HAP-1 (cell line): ENCODE measurements around the gene NEK4.
A peak's percentile ranks its signal among the peaks of the same experiment; 100 is the strongest.

Source experiments
- DNase-seq, 2 experiments: peaks; one replicate each; pipeline ENCODE4 v3.0.0-alpha.2; 2016 to 2020; ENCODE audit warnings: low spot score in 2 of 2
- H3K27me3 ChIP-seq: fragments of 250-450 bp; sonication (Bioruptor Pico); 2 replicates; pipeline ENCODE4 v1.5.1; 2020; ENCODE audit warnings: low read depth, mild to moderate bottlenecking, moderate library complexity
- H3K36me3 ChIP-seq: fragments of 250-450 bp; sonication (Bioruptor Pico); replicated peaks from 2 replicates; pipeline ENCODE4 v1.5.1; 2020; ENCODE audit warnings: mild to moderate bottlenecking
- H3K4me1 ChIP-seq: fragments of 250-450 bp; sonication (Bioruptor Pico); 2 replicates; pipeline ENCODE4 v1.5.1; 2020; ENCODE audit warnings: mild to moderate bottlenecking
- H3K4me3 ChIP-seq: fragments of 250-450 bp; sonication (Bioruptor Pico); 2 replicates; pipeline ENCODE4 v1.5.1; 2020; ENCODE audit warnings: mild to moderate bottlenecking, moderate library complexity
- H3K9me3 ChIP-seq: fragments of 250-450 bp; sonication (Bioruptor Pico); 2 replicates; pipeline ENCODE4 v1.5.1; 2020; ENCODE audit warnings: mild to moderate bottlenecking, moderate library complexity
- in situ Hi-C: fragments of 300-500 bp; cut with MboI; formaldehyde crosslinking; loops from 3 replicates; pipeline ENCODE4 v1.14.3; 2020; ENCODE audit warnings: low sequenced_read_pairs, inconsistent platforms, mixed read lengths

Gene NEK4

GRCh38 chr3:52770496-52771333 lies at the start of gene NEK4:
NEK4 (minus strand) TSS chr3:52770940; CDS start chr3:52770746, 194 bp downstream.
- DNase-seq: peak; percentile 90 to 95
- peaks cover 10% of the 10 kb centered on the region for H3K4me1 ChIP-seq
- in situ Hi-C loops: no loop called here
- H3K36me3 ChIP-seq: peaks cover 8% of the 10 kb centered on the region
- H3K9me3 ChIP-seq: no peaks in the 10 kb centered on the region
- no peaks in the 10 kb centered on the region for H3K27me3 ChIP-seq
- peak within 1 kb of the TSS; percentile 91 for H3K4me3 ChIP-seq

GRCh38 chr3:52819936-52820335 lies 49.2 kb upstream of the NEK4 start:
- Histone ChIP-seq H3K27me3 (no peaks in the 10 kb centered on the region), H3K36me3 (no peaks in the 10 kb centered on the region), H3K4me1 (no peaks in the 10 kb centered on the region), H3K9me3 (no peaks in the 10 kb centered on the region), H3K4me3 (no peak overlapping the region)
- no peak for DNase-seq
- in situ Hi-C loops: no loop called here

GRCh38 chr3:52817860-52818259 lies 47.1 kb upstream of the NEK4 start:
- H3K36me3 ChIP-seq: no peaks in the 10 kb centered on the region
- in situ Hi-C loops: no loop called here
- no peak overlapping the region for H3K4me3 ChIP-seq
- no peaks in the 10 kb centered on the region for H3K27me3 ChIP-seq
- H3K9me3 ChIP-seq: no peaks in the 10 kb centered on the region
- H3K4me1 ChIP-seq: no peaks in the 10 kb centered on the region
- no peak for DNase-seq

GRCh38 chr3:52817221-52817620 lies 46.5 kb upstream of the NEK4 start:
- DNase-seq: no peak
- H3K4me1 ChIP-seq: no peaks in the 10 kb centered on the region
- in situ Hi-C loops: no loop called here
- H3K27me3 ChIP-seq: no peaks in the 10 kb centered on the region
- no peaks in the 10 kb centered on the region for H3K36me3 ChIP-seq
- no peak overlapping the region for H3K4me3 ChIP-seq
- no peaks in the 10 kb centered on the region for H3K9me3 ChIP-seq

- no peak for DNase-seq
- Histone ChIP-seq H3K4me1 (no peaks in the 10 kb centered on the region), H3K36me3 (no peaks in the 10 kb centered on the region), H3K9me3 (no peaks in the 10 kb centered on the region), H3K27me3 (no peaks in the 10 kb centered on the region), H3K4me3 (no peak overlapping the region)
- in situ Hi-C loops: no loop called here
Observed at GRCh38 chr3:52816654-52817053, 45.9 kb upstream of the NEK4 start.

GRCh38 chr3:52816199-52816598 lies 45.5 kb upstream of the NEK4 start:
- DNase-seq: no peak
- in situ Hi-C loops: no loop called here
- Histone ChIP-seq H3K4me3 (no peak overlapping the region), H3K4me1 (no peaks in the 10 kb centered on the region), H3K36me3 (no peaks in the 10 kb centered on the region), H3K27me3 (no peaks in the 10 kb centered on the region), H3K9me3 (no peaks in the 10 kb centered on the region)

- no peaks in the 10 kb centered on the region for H3K9me3 ChIP-seq
- H3K4me3 ChIP-seq: no peak overlapping the region
- no peaks in the 10 kb centered on the region for H3K27me3 ChIP-seq
- no peaks in the 10 kb centered on the region for H3K36me3 ChIP-seq
- DNase-seq: no peak
- in situ Hi-C loops: no loop called here
- no peaks in the 10 kb centered on the region for H3K4me1 ChIP-seq
Observed at GRCh38 chr3:52813810-52814209, 43.1 kb upstream of the NEK4 start.

DNA sequence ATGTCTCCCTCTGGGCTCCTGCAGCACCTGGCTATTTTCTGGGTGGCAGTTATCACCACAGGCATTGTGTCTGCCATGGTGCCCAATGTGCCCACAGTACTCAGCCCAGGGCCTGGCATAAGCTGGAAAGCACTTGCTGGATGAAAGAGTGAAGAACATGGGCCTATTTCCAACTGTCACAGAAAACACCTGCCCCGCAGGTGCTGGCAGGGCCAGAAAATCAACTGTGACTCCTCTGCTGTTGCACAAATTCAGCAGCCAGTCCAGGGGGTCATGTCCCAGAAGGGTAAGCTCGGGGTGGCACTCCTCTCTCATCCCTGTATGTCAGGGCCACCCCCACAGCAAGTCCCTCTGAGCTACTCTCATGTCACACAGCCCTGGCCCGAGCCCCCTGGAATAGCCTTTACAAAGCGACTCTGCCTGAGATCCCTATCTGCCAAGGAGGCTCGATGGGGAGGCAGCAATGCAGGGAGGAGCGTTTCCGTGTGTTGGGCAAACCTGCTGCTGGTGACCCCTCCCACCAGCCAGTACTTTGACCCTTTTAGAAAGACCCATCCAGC lies 40.8 kb upstream of the NEK4 start:
- Histone ChIP-seq H3K9me3 (no peaks in the 10 kb centered on the region), H3K27me3 (no peaks in the 10 kb centered on the region), H3K36me3 (no peaks in the 10 kb centered on the region), H3K4me1 (no peaks in the 10 kb centered on the region), H3K4me3 (no peak overlapping the region)
- in situ Hi-C loops: no loop called here
- no peak for DNase-seq

DNA sequence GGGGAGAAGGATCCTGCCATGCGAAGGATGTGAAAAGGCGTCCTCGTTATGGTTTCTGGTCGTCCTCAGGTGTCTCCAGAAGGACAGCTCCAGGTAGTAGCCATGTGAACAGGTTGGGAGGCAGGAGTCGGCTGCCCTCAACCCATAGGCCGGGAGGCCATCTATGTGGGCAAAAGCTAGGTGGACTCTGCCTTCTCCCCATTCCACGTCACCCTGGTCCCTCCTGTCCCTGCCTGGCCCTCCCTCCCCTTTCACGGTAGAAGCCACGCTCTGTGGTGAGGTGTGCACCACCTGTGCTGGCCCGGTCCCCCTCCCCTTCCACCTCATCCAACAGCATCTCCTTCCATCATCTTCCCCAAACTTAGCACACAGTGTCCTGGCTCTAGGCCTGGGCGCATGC lies 40.2 kb upstream of the NEK4 start:
- no peaks in the 10 kb centered on the region for H3K9me3 ChIP-seq
- no peaks in the 10 kb centered on the region for H3K36me3 ChIP-seq
- no peak overlapping the region for H3K4me3 ChIP-seq
- no peak for DNase-seq
- H3K27me3 ChIP-seq: no peaks in the 10 kb centered on the region
- in situ Hi-C loops: no loop called here
- H3K4me1 ChIP-seq: no peaks in the 10 kb centered on the region

DNA sequence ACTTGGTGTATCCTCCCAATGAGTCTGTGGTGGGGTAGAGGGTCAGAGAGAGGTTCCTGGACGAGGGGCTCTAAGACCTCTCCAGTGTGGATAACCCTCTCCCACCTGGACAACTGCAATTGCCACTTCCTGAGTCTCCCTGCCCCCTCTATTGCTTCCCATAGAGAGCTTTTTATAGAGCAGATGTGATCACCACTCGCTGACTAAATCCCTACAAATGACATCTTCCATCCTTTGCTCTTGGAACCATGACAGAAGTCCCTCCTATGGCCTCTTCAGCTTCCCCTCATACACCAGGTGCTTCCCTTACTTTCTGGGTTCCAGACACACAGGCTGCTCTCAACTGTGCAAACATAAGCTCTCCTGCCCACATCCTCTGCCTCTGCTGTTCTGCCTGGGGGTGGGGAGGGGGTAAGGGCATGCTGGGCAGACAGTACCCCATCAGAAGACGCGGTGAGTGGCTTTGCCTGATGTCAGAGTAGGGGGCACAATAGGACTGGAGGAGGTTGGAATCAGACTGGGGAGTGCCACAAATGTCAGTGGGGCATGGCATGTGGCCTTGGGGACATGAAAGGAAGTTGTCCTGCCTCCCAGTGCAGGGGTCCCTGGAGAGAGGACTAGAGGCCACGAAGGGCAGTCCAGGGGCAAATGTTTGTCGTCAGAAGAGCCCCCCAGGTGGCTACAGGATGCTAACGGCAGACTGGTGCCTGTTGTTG lies 39.1 kb upstream of the NEK4 start:
- in situ Hi-C loops: no loop called here
- H3K4me3 ChIP-seq: no peak overlapping the region
- H3K4me1 ChIP-seq: no peaks in the 10 kb centered on the region
- no peaks in the 10 kb centered on the region for H3K27me3 ChIP-seq
- no peak for DNase-seq
- no peaks in the 10 kb centered on the region for H3K9me3 ChIP-seq
- H3K36me3 ChIP-seq: no peaks in the 10 kb centered on the region

GRCh38 chr3:52809149-52809548 lies 38.4 kb upstream of the NEK4 start:
- H3K27me3 ChIP-seq: no peaks in the 10 kb centered on the region
- in situ Hi-C loops: no loop called here
- DNase-seq: no peak
- no peak overlapping the region for H3K4me3 ChIP-seq
- no peaks in the 10 kb centered on the region for H3K9me3 ChIP-seq
- no peaks in the 10 kb centered on the region for H3K36me3 ChIP-seq
- H3K4me1 ChIP-seq: no peaks in the 10 kb centered on the region

GRCh38 chr3:52805270-52806039 lies 34.7 kb upstream of the NEK4 start:
- no peaks in the 10 kb centered on the region for H3K4me1 ChIP-seq
- no peaks in the 10 kb centered on the region for H3K36me3 ChIP-seq
- no peaks in the 10 kb centered on the region for H3K27me3 ChIP-seq
- in situ Hi-C loops: no loop called here
- no peak for DNase-seq
- no peak overlapping the region for H3K4me3 ChIP-seq
- H3K9me3 ChIP-seq: no peaks in the 10 kb centered on the region

GRCh38 chr3:52801839-52802238 lies 31.1 kb upstream of the NEK4 start:
- in situ Hi-C loops: no loop called here
- H3K4me1 ChIP-seq: no peaks in the 10 kb centered on the region
- H3K36me3 ChIP-seq: no peaks in the 10 kb centered on the region
- H3K27me3 ChIP-seq: no peaks in the 10 kb centered on the region
- H3K4me3 ChIP-seq: no peak overlapping the region
- DNase-seq: no peak
- no peaks in the 10 kb centered on the region for H3K9me3 ChIP-seq
